Hypothalamus (tissue), 51 donors: ENCODE measurements around the gene NR2E3.
"Not testable (repeated sequence)": the region's sequence is repeated elsewhere in the genome, so short reads cannot be mapped to it uniquely, and the experiment has no call there.

Experiments
- DNase-seq, 51 donors: peaks; one replicate each; lab custom pipeline; 2025; lab: John Stamatoyannopoulos, UW

NR2E3 gene

GRCh38 chr15:71813723-71814470 is 3.5 kb downstream of the NR2E3 start:
- DNase-seq = no peak

DNA sequence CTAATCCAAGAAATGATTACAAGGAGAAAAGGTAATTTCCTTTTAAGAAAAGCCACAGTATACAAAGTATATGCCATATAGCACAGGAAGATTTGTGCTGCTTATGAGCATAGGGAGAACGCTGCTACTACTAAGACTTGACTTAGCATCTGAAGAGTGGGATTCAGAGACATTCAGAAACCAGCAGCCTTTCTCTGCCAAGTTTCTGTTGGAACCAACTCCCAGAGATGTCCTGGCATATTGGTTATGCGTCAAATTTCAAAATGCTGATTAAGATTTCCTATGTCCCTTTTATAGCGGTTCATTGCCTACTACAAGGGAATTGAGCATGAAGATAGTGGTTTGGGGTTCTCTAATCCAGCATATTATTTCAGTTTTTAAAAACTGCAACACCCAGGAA is 4.9 kb downstream of the NR2E3 start:
- DNase-seq = no peak

DNA sequence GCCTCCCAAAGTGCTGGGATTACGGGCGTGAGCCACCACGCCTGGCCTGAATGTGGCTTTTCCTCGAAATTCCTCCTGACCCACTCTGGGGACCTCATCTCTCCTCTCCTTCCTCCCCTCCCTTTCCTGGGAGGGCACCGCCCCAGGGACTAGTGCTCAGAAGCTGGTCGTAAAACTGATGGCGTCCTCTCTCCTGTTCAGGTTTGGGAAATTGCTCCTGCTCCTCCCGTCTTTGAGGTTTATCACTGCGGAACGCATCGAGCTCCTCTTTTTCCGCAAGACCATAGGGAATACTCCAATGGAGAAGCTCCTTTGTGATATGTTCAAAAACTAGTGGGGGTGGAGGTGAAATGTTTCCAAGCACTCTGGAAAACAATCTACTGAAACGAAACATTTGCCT is 7.0 kb downstream of the NR2E3 start:
- DNase-seq = no peak

GRCh38 chr15:71820127-71820526 is 9.8 kb downstream of the NR2E3 start:
- DNase-seq = no peak

DNA sequence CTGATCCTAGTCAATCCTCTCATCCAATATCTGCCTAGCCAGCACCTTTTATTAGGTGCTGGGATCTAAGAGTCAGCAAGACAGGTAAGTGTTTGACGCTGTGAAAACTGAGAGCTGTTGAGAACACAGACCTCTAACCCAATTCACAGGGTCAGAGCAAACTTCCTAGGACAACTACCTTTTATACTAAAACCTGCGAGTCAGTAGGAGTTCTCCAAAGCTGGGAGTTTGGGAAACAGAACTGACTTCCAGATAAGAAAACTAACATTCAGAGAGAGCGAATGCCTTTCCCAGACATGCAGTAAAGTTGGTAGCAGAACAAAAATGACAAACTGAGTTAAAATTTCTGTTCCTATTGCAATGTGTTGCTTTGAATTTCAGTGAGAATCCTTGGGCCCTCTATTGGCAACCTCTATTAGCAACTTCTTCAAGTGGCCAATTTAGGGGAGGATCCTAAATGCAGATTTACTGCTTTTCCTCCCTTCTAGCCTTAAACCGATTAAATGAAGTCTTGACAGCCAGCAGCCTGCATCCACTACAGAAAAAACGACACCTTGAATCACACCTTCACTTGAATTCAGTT is 11.3 kb downstream of the NR2E3 start:
- DNase-seq = no peak

DNA sequence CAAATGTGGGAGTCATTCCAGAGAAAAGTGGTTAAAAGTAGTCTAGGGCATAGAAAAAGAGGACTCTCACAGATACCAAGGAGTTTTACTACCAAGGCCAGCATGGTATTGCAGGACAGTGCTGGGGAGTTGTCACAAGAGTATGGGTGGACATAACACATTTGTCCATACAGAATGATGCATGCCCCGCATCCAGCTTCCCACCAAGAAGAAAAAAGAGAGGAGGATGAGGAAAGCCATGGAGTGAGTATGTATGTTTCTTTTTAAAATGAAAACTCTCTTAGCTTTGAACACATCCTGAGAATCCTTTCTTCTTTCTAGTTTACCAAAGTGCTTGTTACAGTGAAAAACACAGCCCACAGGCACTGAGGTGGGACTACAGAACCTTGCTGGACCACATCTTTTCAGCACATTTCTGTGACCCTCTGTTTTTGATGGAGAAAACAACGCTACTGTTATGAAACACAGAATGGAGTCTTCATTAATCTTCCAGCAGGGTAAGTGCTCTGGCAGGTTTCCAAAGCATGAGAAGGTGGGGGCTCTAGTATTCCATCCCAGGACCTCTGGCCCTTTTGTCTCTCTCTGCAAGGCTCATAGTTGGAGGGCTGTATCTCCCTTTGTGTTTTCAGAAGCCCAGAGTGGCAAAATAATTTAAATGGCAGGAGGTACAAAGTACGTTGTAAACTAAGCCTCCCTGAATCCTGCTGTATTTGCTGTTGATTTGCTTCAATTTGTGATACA is 12.7 kb downstream of the NR2E3 start:
- DNase-seq = no peak

DNA sequence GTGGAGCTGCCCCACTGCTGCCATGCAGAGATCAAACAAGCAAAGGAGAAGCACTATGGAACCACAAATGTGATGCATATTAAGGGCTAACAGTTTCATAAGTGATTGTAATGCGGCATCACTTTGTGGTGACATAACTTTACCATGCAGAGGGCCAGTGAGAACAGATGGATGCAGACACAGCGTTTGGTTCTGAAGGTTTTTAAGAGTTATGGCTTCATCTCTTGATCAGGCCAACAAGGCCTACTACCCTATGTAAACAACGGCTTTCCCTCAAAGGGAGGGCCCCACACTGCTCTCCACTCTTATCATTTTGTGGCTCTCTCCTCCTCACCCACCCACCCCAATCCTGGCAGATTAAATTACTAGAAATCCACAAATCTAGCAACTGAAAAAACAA is 13.4 kb downstream of the NR2E3 start:
- no peak for DNase-seq

GRCh38 chr15:71825021-71825730 is 14.8 kb downstream of the NR2E3 start:
- no peak for DNase-seq

- no peak for DNase-seq
Measured at GRCh38 chr15:71826196-71826595, 15.8 kb downstream of the NR2E3 start.

GRCh38 chr15:71830981-71831380 is 20.6 kb downstream of the NR2E3 start:
- DNase-seq = no peak

GRCh38 chr15:71841563-71841962 is 31.2 kb downstream of the NR2E3 start:
- no peak for DNase-seq

DNA sequence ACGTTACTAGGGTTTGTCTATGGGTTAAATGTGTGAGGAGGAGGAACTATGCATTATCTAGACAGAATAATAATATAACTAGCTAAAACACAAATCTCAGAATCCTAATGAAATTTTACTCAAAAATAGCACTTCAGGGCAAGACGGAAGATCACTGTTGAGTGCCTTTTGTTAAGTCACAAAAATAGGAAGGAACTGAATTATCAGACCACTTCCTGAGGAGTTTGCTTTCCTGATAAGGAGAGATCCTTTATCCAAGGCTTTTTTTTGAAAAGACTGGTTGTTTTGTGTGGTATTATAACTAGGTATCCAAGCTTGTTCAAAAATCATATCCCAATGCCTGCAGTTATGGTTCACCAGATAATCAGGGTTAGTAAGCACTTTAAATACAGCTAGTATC is 34.6 kb downstream of the NR2E3 start:
- no peak for DNase-seq

GRCh38 chr15:71853543-71853942 is 43.2 kb downstream of the NR2E3 start:
- no peak for DNase-seq

GRCh38 chr15:71858232-71858631 is 47.9 kb downstream of the NR2E3 start:
- DNase-seq = not testable (repeated sequence)
